HG03520 (cell line): ENCODE measurements around the gene ARHGAP12.
A peak's percentile ranks its signal among the peaks of the same experiment; 100 is the strongest.

ENCODE experiments used
- ATAC-seq: cut with Tn5 transposase; IDR thresholded peaks from one replicate; pipeline ENCODE4 v1.9.1; 2021; ENCODE audit warnings: mild to moderate bottlenecking, moderate library complexity; ENCODE audit not compliant: unreplicated experiment

The ARHGAP12 gene

GRCh38 chr10:31952066-31952465, 23.4 kb upstream of the ARHGAP12 start:
- ATAC-seq, result no peak

- no peak for ATAC-seq
Measured at GRCh38 chr10:31949266-31949665, 20.6 kb upstream of the ARHGAP12 start.

- ATAC-seq, result no peak
Measured at GRCh38 chr10:31948021-31948420, 19.4 kb upstream of the ARHGAP12 start.

- no peak for ATAC-seq
Measured at GRCh38 chr10:31947144-31947926, 18.7 kb upstream of the ARHGAP12 start.

DNA sequence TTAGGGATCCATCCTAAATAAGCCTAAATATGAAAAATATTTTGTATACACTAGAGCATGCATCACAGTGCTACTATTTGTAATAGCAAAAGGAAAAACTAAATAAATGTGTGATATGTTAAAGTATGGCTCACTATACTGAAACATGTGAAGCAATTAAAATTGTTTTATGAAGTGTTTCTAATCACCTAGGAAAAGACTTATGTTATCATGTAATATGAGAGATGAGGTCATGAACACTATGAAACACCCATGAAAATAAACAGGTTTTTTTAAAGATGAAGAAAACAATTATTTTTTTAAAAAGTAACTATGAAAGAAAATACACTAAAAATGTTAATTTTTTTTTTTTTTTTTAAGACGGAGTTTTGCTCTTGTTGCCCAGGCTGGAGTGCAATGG, 16.8 kb upstream of the ARHGAP12 start:
- no peak for ATAC-seq

GRCh38 chr10:31944071-31944433, 15.4 kb upstream of the ARHGAP12 start:
- no peak for ATAC-seq

DNA sequence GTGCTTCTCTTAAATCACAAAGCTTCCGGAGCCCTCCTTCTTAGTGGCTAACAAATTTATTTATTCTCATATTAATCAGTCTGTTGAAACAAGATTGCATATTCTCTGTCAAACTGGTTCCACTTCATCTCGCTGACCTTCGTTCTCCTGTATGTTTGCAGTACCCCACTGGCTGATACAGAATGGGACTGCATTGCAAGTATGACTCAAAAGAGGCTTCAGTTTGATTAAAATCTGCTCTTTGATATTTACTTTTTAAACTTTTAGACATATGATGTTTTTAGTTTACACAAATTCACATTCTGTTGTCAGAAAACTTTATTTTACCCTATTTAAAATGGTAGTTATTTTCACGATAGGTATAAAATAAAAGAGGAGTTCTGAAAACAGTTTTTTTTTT, 14.3 kb upstream of the ARHGAP12 start:
- no peak for ATAC-seq

DNA sequence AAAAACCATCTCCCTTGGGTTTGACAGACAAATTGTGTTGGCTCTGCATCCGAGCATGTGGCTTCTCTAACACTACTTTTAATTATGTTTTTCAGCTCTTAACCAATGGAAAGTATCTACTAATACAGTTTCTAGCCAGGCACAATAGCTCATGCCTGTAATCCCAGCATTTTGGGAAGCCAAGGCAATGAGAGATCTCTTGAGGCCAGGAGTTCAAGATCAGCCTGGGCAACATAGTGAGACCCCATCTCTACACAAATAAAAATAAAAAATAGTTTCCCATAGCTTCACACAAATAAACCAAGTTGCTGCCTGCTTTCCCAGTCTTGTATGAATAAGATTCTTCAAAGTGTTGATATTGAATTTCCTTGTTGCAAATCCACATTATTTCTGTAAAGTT, 13.8 kb upstream of the ARHGAP12 start:
- no peak for ATAC-seq

DNA sequence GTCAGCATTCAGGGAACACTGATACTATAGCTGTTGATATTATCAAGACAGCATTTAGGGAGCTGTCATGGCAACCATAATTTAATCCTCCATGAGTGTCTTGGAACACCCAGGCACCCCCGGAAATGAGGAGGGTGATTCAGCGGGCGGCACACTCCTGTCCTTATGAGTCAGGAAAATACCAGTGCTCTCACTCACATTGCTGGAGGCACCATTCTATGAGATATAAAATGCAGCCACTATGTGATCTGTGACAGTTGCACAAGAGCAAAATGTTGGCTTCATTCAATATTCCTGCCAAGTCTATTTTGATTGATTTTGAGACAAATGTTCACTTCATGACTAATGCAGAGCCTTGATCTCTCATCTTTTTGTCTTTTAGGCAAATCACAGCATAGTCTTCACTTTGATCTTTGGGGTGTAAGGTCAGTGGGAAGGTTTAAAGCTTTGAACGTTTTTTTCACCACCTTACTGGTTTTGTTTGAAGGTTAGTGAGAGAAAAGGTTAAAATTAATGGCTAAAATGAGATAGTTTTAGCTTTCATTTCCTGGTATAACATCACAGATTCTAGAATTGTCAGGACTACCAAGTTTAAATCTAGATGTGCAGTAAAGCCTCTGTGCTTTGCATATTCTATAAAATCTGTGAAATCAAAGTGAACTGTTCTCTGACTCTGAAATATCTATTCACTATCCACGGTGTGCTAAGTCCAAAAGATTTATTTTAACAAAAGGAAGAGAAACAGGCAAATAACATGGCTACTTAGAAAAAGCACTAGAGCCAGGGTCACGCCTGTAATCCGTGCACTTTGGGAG, 12.4 kb upstream of the ARHGAP12 start:
- no peak for ATAC-seq

- no peak for ATAC-seq
Measured at GRCh38 chr10:31939797-31940708, 11.4 kb upstream of the ARHGAP12 start.

DNA sequence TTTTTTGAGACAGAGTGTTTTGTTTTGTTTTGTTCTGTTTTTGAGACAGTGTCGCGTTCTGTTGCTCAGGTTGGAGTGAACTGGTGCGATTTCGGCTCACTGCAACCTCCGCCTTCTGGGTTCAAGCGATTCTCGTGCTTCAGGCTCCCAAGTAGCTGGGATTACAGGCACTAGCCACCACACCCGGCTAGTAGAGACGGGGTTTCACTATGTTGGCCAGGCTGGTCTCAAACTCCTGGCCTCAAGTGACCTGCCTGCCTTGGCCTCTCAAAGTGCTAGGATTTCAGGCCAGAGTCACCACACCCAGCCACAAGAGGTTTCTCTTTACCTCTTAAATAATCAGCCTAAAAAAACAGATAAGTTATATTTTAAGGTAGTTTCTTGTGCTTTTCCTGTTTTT, 8.7 kb upstream of the ARHGAP12 start:
- ATAC-seq, result no peak

DNA sequence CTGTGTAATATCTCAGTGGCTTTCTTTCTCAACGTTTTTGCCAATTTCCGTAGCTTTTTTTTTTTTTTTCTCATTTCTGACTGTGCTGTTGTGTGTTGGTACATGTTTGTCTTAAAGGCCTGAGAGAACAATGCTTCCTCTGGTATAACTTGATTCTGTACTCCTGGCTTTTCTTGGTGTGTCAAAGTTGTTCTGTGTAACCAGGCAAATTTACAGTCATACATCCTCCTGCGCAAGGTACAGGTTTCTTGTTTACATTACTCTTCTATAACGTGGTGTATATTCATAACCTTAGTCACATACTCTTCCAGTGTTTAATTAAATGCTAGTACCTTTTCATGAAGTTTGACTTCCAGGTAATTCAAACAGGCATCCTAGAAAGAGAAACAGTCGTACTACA, 8.3 kb upstream of the ARHGAP12 start:
- ATAC-seq, result no peak

GRCh38 chr10:31936086-31936485, 7.5 kb upstream of the ARHGAP12 start:
- ATAC-seq, result no peak

GRCh38 chr10:31935678-31936077, 7.0 kb upstream of the ARHGAP12 start:
- ATAC-seq, result no peak

DNA sequence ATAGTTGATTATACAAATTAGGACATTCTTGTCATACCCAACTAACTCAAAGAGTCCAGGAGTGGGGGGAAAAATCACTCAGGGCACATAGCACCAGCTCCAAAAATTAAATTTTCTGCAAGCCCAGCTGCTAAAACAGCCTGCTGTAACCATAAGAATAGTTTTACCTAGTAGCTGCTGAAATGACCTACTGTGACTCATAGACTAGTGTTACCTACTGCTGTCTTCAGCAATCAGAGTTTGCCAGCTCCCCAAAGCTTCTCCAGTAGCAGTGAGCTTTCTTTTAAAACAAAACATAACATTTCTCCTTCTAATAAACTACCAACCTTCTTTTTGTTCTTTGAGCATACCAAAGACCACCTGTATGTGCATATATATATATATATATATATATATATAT, 4.2 kb upstream of the ARHGAP12 start:
- no peak for ATAC-seq

GRCh38 chr10:31930856-31931255, 2.2 kb upstream of the ARHGAP12 start:
- no peak for ATAC-seq

- no peak for ATAC-seq
Measured at GRCh38 chr10:31930023-31930751, 1.6 kb upstream of the ARHGAP12 start.

DNA sequence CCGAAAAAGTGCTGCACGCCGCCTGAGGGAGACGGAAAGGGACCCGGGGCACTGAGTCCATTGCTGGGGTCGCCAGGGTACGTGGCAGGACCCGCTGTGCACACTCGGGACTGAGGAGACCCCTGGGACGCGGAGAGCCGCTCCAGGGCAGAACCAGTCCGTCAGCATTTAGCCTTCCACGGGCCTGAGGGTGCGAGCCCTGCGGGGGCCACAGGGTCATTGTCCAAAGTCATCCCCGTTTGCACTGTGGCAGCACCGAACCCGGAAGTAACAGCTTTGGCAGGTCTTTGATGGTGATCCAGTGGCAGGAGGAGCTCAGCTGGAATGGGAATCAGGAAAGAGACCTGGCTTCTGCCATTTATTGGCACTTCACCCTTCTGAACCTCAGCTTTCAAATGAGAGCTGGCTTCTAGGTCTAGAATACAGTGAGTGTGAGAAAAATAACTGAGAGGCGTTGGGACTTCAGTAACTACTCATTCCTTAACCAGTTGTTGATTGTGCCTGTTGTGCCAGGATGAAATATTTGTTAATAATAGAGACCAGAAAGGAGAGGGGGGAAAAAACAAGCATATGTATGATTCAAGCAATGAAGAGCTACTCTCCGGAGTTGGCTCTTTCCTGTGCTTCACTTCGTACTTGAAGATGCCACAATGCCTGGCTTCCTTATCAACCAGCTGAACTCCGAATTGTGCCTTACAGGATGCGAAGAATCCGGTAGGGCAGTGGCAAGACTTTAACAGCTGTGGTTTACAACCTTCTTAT, 811 bp upstream of the ARHGAP12 start:
- ATAC-seq, result peak; percentile 24

- peak; percentile 16 for ATAC-seq
Measured at GRCh38 chr10:31927884-31928548, 615 bp downstream of the ARHGAP12 start.

DNA sequence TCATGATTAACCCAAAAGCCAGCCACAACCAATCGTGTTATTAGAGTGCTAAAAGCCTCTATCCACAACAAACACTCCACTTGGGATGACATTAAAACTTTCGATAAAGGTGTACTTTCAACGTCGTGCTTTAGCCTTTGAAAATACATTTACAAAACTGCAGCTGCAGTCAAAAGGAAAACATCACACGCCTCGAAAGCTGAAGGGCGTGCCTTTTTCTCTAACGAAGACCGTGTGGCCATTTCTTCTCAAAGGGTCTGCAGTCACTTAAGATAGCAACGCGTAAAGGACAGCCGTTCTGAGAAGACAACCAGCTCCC, 1.1 kb downstream of the ARHGAP12 start:
- no peak for ATAC-seq
